ENCODE measurements around the gene HTR6.

DNA sequence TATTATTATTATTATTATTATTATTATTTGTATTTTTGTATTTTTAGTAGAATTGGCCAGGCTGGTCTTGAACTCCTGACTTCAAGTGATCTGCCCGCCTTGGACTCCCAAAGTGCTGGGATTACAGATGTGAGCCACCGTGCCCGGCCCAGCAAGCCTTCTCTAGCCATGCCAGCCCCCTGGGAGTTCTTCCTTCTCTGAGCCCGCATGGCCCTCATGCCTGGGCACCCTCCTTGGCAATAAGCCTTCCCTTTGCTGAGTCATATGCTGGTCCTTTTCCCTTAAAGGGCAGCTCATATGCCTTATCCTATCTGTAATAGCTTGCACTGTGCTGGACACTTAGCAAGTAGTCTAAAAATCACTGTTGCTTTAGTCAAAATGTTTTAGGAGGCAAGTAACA lies 29.0 kb upstream of the HTR6 start:
- TF ChIP-seq, protein P1, sequence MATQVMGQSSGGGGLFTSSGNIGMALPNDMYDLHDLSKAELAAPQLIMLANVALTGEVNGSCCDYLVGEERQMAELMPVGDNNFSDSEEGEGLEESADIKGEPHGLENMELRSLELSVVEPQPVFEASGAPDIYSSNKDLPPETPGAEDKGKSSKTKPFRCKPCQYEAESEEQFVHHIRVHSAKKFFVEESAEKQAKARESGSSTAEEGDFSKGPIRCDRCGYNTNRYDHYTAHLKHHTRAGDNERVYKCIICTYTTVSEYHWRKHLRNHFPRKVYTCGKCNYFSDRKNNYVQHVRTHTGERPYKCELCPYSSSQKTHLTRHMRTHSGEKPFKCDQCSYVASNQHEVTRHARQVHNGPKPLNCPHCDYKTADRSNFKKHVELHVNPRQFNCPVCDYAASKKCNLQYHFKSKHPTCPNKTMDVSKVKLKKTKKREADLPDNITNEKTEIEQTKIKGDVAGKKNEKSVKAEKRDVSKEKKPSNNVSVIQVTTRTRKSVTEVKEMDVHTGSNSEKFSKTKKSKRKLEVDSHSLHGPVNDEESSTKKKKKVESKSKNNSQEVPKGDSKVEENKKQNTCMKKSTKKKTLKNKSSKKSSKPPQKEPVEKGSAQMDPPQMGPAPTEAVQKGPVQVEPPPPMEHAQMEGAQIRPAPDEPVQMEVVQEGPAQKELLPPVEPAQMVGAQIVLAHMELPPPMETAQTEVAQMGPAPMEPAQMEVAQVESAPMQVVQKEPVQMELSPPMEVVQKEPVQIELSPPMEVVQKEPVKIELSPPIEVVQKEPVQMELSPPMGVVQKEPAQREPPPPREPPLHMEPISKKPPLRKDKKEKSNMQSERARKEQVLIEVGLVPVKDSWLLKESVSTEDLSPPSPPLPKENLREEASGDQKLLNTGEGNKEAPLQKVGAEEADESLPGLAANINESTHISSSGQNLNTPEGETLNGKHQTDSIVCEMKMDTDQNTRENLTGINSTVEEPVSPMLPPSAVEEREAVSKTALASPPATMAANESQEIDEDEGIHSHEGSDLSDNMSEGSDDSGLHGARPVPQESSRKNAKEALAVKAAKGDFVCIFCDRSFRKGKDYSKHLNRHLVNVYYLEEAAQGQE (IDR thresholded peaks at IDR 0.05; ENCODE audit: low read depth), result no peak
- TF ChIP-seq, protein P2, sequence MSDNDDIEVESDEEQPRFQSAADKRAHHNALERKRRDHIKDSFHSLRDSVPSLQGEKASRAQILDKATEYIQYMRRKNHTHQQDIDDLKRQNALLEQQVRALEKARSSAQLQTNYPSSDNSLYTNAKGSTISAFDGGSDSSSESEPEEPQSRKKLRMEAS (IDR thresholded peaks at IDR 0.05), result no peak
- no peak for TF ChIP-seq CEBPB (IDR thresholded peaks at IDR 0.05)
- no peak for TF ChIP-seq EP300 (IDR thresholded peaks at IDR 0.05; ENCODE audit: borderline replicate concordance)
- no peak for TF ChIP-seq TEAD4 (IDR thresholded peaks at IDR 0.05)
- no peak for TF ChIP-seq YY1 (IDR thresholded peaks at IDR 0.05; ENCODE audit: low read depth)
- TF ChIP-seq CREB1 (IDR thresholded peaks at IDR 0.05; ENCODE audit: low read depth), result no peak
